Measurements from ENCODE around the gene TIAL1. TPM values are rescaled to one million over a fixed set of nuclear protein-coding genes. Genes with fewer than 3 reads are reported as not detected.

The TIAL1 gene
- total and polyA plus RNA-seq, 2 donors (not counting 3 experiments of a cell fraction or from before 2014, with no cell fraction given), result 57.7 to 150 TPM

- ChIA-PET CTCF (interaction anchor here (1.0 to 2.0 kb wide), 5 partner anchors 10 to 391 kb away, joined by 3 to 6 read pairs (median 3); partner anchors contain the start of gene MCMBP), POLR2A (interaction anchor here (0.7 to 1.1 kb wide), 3 partner anchors 54 to 274 kb away, joined by 5 to 6 read pairs (median 5); partner anchors contain the start of genes BAG3, INPP5F and MCMBP)
- Histone ChIP-seq H3K36me3 (ENCODE audit: control insufficient read depth in 2 of 2, extremely low read depth in 1 of 2, insufficient read depth in 2 of 2, low read length in 2 of 2) (peaks cover 0 to 5% of the 10 kb centered on the region in 2 experiments), H3K4me1 (ENCODE audit: control insufficient read depth, extremely low read depth, insufficient read depth, low read length) (peaks cover 36% of the 10 kb centered on the region), H3K27ac (ENCODE audit: insufficient read depth, low read depth, low read length) (no peak overlapping the region), H3K9me3 (replicated peaks; ENCODE audit: control insufficient read depth, insufficient read depth, low read length) (no peaks in the 10 kb centered on the region), H3K4me3 (replicated peaks in 1 of 3; ENCODE audit: insufficient read depth in 1 of 3, low read depth in 1 of 3, low read length in 3 of 3) (peak overlapping the region; percentile 16 to 25 (median 20)), H3K4me2 (ENCODE audit: insufficient read depth, low read length) (peak overlapping the region; percentile 65), H3K9ac (replicated peaks; ENCODE audit: extremely low read depth, insufficient read depth, low read length) (peak overlapping the region; percentile 60), H4K20me1 (replicated peaks; ENCODE audit: control insufficient read depth, extremely low read depth, insufficient read depth, low read length) (peaks cover 9% of the 10 kb centered on the region), H3K79me2 (ENCODE audit: control insufficient read depth, insufficient read depth, low read length) (peaks cover 37% of the 10 kb centered on the region), H3K27me3 (ENCODE audit: control insufficient read depth in 2 of 2, insufficient read depth in 2 of 2, low read length in 2 of 2) (no peaks in the 10 kb centered on the region), H3K9me1 (replicated peaks; ENCODE audit: control insufficient read depth, extremely low read depth, insufficient read depth, low read length) (no peaks in the 10 kb centered on the region), H2AFZ (ENCODE audit: low read depth, low read length) (peak overlapping the region; percentile 57)
- TSS peak; percentile 69 for BruUV-seq (replicated peaks)
- dilution Hi-C loops (cut with MboI; ENCODE audit: extremely low pct_ligation_motif_present, low sequenced_read_pairs) (no loop called here), intact Hi-C loops (cut with micrococcal nuclease) (loop anchor here (1.0 to 5.0 kb wide), 5 partner anchors 54 to 430 kb away; partner anchors contain the start of genes BAG3, INPP5F and SFXN4)
- TF ChIP-seq POLR2A (IDR thresholded peaks at IDR 0.05; ENCODE audit: low read depth, low read length) (no peak), POLR2AphosphoS5 (IDR thresholded peaks at IDR 0.05; ENCODE audit: insufficient read depth, low read depth, low read length) (no peak), MYC (IDR thresholded peaks at IDR 0.05; ENCODE audit: low read depth, low read length) (no peak), EZH2 (IDR thresholded peaks at IDR 0.05; ENCODE audit: borderline replicate concordance, low read depth, low read length, severe bottlenecking) (no peak), GATA2 (IDR thresholded peaks at IDR 0.05; ENCODE audit: insufficient read depth, insufficient read length, low read depth, low read length) (no peak), FOS (IDR thresholded peaks at IDR 0.05; ENCODE audit: borderline replicate concordance, insufficient read depth, low read length) (no peak), CTCF (IDR thresholded peaks at IDR 0.05; ENCODE audit: extremely low read depth in 1 of 2, insufficient read depth in 1 of 2, low read depth in 1 of 2, low read length in 2 of 2) (no peak), JUN (IDR thresholded peaks at IDR 0.05; ENCODE audit: borderline replicate concordance, insufficient read depth, insufficient read length, low read depth) (no peak)
- TF ChIP-seq, protein P1, sequence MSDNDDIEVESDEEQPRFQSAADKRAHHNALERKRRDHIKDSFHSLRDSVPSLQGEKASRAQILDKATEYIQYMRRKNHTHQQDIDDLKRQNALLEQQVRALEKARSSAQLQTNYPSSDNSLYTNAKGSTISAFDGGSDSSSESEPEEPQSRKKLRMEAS (IDR thresholded peaks at IDR 0.05; ENCODE audit: insufficient read depth, insufficient read length), result no peak
- DNase-seq (ENCODE audit: low read depth, low spot score) (no peak), FAIRE-seq (no peak)
Measured at GRCh38 chr10:119597405-119598186, 832 bp upstream of the TIAL1 start.

Data from endothelial cell of umbilical vein (primary cell).